K562 (cell line): Measurements from ENCODE around the gene SIRT7. TPM values are rescaled to one million over a fixed set of nuclear protein-coding genes. Genes with fewer than 3 reads are reported as not detected.

ENCODE experiments used
- ATAC-seq: fragments of 200-7000 bp; cut with Tn5 transposase; 3 replicates; pipeline ENCODE4 v1.9.1; 2020; ENCODE audit warnings: moderate library complexity
- BruUV-seq: library from RNA; stranded (reverse); fragments of 400-500 nt; replicated peaks from 2 replicates; lab custom pipeline; 2021; lab: Mats Ljungman, UMichigan
- CTCF ChIA-PET: fragments of 300-600 bp; formaldehyde crosslinking; extraction: SDS; loops from one replicate; lab custom pipeline; 2021; ENCODE audit warnings: low intra/inter-chr PET ratio; lab: Yijun Ruan, JAX
- POLR2A ChIA-PET: fragments of 300-600, 350-650 bp; sonication (Branson Sonifier 250); formaldehyde crosslinking; extraction: SDS; loops from one replicate; lab custom pipeline; 2021; ENCODE audit warnings: antibody characterized with exemption, inconsistent platforms; lab: Yijun Ruan, JAX
- DNase-seq, 4 experiments: peaks; one replicate each; pipeline versions ENCODE4 v3.0.0 to v3.0.0-alpha.2; 2011 to 2018; ENCODE audit warnings: low spot score in 3 of 4, mixed read lengths in 3 of 4; ENCODE audit errors: extremely low read depth in 1 of 4
- FAIRE-seq: peaks from 2 replicates; lab custom pipeline; 2011; peaks lifted over from hg19 to GRCh38; lab: Jason Lieb, UNC
- H2AFZ ChIP-seq: 2 replicates; pipeline ENCODE4 v1.6.0; 2011; ENCODE audit warnings: low read depth, low read length, control low read depth, inconsistent platforms
- H3K27ac ChIP-seq: fragments of 200-600 bp; 3 replicates; pipeline ENCODE4 v1.8.0; 2011; ENCODE audit warnings: low read depth, mild to moderate bottlenecking, control low read depth, inconsistent platforms, low read length, moderate library complexity, mixed read lengths; ENCODE audit errors: extremely low read depth
- H3K27me3 ChIP-seq, 2 experiments: fragments of 300-600 bp in 1 of 2; 2 replicates in 1 of 2; 3 replicates in 1 of 2; pipeline versions ENCODE4 v1.6.0 to v1.8.0; 2011; ENCODE audit warnings: inconsistent platforms in 2 of 2, low read length in 2 of 2, mild to moderate bottlenecking in 1 of 2, mixed read lengths in 1 of 2, moderate library complexity in 1 of 2; ENCODE audit not compliant: control insufficient read depth in 2 of 2, insufficient read depth in 2 of 2
- H3K36me3 ChIP-seq: fragments of 300-600 bp; 3 replicates; pipeline ENCODE4 v1.8.0; 2011; ENCODE audit warnings: mild to moderate bottlenecking, low read length, inconsistent platforms; ENCODE audit not compliant: control insufficient read depth, insufficient read depth
- H3K4me1 ChIP-seq, 2 experiments: fragments of 200-600 bp in 1 of 2; replicated peaks in 1 of 2; 2 replicates in 1 of 2; 3 replicates in 1 of 2; pipeline versions ENCODE4 v1.5.1 to v1.8.0; 2011; ENCODE audit warnings: inconsistent platforms in 2 of 2, low read length in 2 of 2, mild to moderate bottlenecking in 1 of 2, mixed read lengths in 1 of 2, moderate library complexity in 1 of 2; ENCODE audit not compliant: control insufficient read depth in 2 of 2, insufficient read depth in 2 of 2
- H3K4me2 ChIP-seq: 2 replicates; pipeline ENCODE4 v1.6.1; 2011; ENCODE audit warnings: low read length, control low read depth, inconsistent platforms, mixed read lengths; ENCODE audit not compliant: insufficient read depth
- H3K4me3 ChIP-seq: fragments of 200-600 bp; sonication (generic), shearing (Covaris generic); 2 replicates; pipeline ENCODE4 v1.5.1; 2016; ENCODE audit warnings: control low read depth, inconsistent platforms
- H3K79me2 ChIP-seq: fragments of 200-600 bp; 3 replicates; pipeline ENCODE4 v1.8.0; 2011; ENCODE audit warnings: low read length, inconsistent platforms; ENCODE audit not compliant: control insufficient read depth, insufficient read depth
- H3K9ac ChIP-seq, 2 experiments: 2 replicates each; pipeline versions ENCODE4 v1.6.0 to v1.6.1; 2011; ENCODE audit warnings: low read depth in 2 of 2, low read length in 2 of 2, control low read depth in 1 of 2, inconsistent platforms in 1 of 2, mild to moderate bottlenecking in 1 of 2, mixed read lengths in 1 of 2; ENCODE audit not compliant: insufficient read depth in 1 of 2
- H3K9me1 ChIP-seq: one replicate; pipeline ENCODE4 v1.6.0; 2011; ENCODE audit warnings: inconsistent platforms, mild to moderate bottlenecking, low read length, moderate library complexity; ENCODE audit not compliant: control insufficient read depth, insufficient read depth
- H3K9me3 ChIP-seq: replicated peaks from 2 replicates; pipeline ENCODE4 v1.5.1; 2011; ENCODE audit warnings: low read depth, low read length, inconsistent platforms; ENCODE audit not compliant: control insufficient read depth, insufficient read depth
- H4K20me1 ChIP-seq: replicated peaks from 2 replicates; pipeline ENCODE4 v1.6.1; 2011; ENCODE audit warnings: low read length, inconsistent platforms, mixed read lengths; ENCODE audit not compliant: control insufficient read depth, insufficient read depth
- ELF1 ChIP-seq: fragments of 200-800 bp; sonication (Bioruptor generic); IDR thresholded peaks from 2 replicates; pipeline ENCODE4 v1.6.1; 2016; ENCODE audit warnings: missing genetic modification characterization, missing compliant biosample characterization
- HCFC1 ChIP-seq: IDR thresholded peaks from 2 replicates; pipeline ENCODE4 v1.6.1; 2012; ENCODE audit warnings: low read depth, low read length, improper control_type of control experiment
- HEY1 ChIP-seq: fragments of 250-450 bp; sonication (Bioruptor Pico); IDR thresholded peaks from 2 replicates; pipeline ENCODE4 v1.5.0; 2020; ENCODE audit warnings: mild to moderate bottlenecking, moderate library complexity, borderline replicate concordance
- HNRNPL ChIP-seq: fragments of 200-400 bp; formaldehyde crosslinking; IDR thresholded peaks from 2 replicates; pipeline ENCODE4 v1.6.1; 2017; ENCODE audit warnings: low read depth, mild to moderate bottlenecking, low read length
- NBN ChIP-seq: fragments of 450-650 bp; IDR thresholded peaks from 2 replicates; pipeline ENCODE4 v1.6.1; 2016; ENCODE audit warnings: low read depth, mild to moderate bottlenecking
- NELFE ChIP-seq: IDR thresholded peaks from 2 replicates; pipeline ENCODE4 v1.6.1; 2011; ENCODE audit warnings: mild to moderate bottlenecking; ENCODE audit not compliant: insufficient read depth, insufficient read length
- NEUROD1 ChIP-seq: fragments of 150-350 bp; IDR thresholded peaks from 2 replicates; pipeline ENCODE4 v1.6.1; 2014; ENCODE audit warnings: borderline replicate concordance, low read length, low read depth; ENCODE audit not compliant: partially characterized antibody
- PTTG1 ChIP-seq: fragments of 450-650 bp; IDR thresholded peaks from 2 replicates; pipeline ENCODE4 v1.6.1; 2016; ENCODE audit warnings: low read depth, mild to moderate bottlenecking, missing genetic modification characterization, missing compliant biosample characterization
- SNAPC5 ChIP-seq: fragments of 250-450 bp; sonication (Bioruptor Pico); IDR thresholded peaks from 2 replicates; pipeline ENCODE4 v1.8.0; 2021; ENCODE audit warnings: moderate library complexity, mild to moderate bottlenecking, inconsistent platforms
- ZBTB33 ChIP-seq: sonication (generic); formaldehyde crosslinking; IDR thresholded peaks from 2 replicates; pipeline ENCODE4 v1.8.1; 2023; ENCODE audit warnings: mild to moderate bottlenecking, missing genetic modification reagents
- ZBTB9 ChIP-seq: fragments of 450-650 bp; formaldehyde crosslinking; IDR thresholded peaks from 2 replicates; pipeline ENCODE4 v1.4.0; 2020; ENCODE audit warnings: mild to moderate bottlenecking, moderate library complexity
- ZNF639 ChIP-seq, 2 experiments: fragments of 200-800 bp in 1 of 2; sonication (Bioruptor generic) in 1 of 2; sonication (generic) in 1 of 2; formaldehyde crosslinking in 1 of 2; IDR thresholded peaks in 1 of 2; conservative IDR thresholded peaks in 1 of 2; 2 replicates each; pipeline versions ENCODE4 v1.5.0 to v1.6.1; 2016 to 2020; ENCODE audit warnings: missing compliant biosample characterization in 1 of 2, missing genetic modification characterization in 1 of 2, missing genetic modification reagents in 1 of 2
- ZNF75A ChIP-seq: fragments of 450-650 bp; formaldehyde crosslinking; IDR thresholded peaks from 2 replicates; pipeline ENCODE4 v1.4.0; 2020; ENCODE audit warnings: mild to moderate bottlenecking
- WGBS: fragments of 100-300 bp; shearing (Covaris generic); methylation state at CpG from one replicate; pipeline ENCODE4 v1.1.6; 2016; ENCODE audit warnings: low coverage, mixed read lengths; ENCODE audit not compliant: insufficient coverage; ENCODE audit errors: missing lambda C conversion rate; 5-methylcytosine and 5-hydroxymethylcytosine counted together
- in situ Hi-C: fragments of 300-500 bp; cut with MboI; formaldehyde crosslinking; loops from 4 replicates; pipeline ENCODE4 v1.15.0; 2018; ENCODE audit warnings: inconsistent platforms, mixed read lengths
- intact Hi-C: fragments of 100-400 bp; cut with micrococcal nuclease; formaldehyde crosslinking; loops from 2 replicates; pipeline ENCODE4 v1.14.2; 2022
- polyA plus RNA-seq, 8 experiments: library from polyadenylated mRNA; depleted of rRNA in 4 of 8; stranded (reverse) in 5 of 8; unstranded in 3 of 8; fragments of >200 nt; fragmentation: Nextera tagmentation in 2 of 8; fragmentation: Illumina TruSeq in 1 of 8; extraction: Ambion mirVana in 2 of 8; extraction: Trizol in 1 of 8; gene quantifications; 2 replicates each; pipeline versions ENCODE4 v1.2.1 to v1.2.3, GENCODE V29; 2011 to 2014; ENCODE audit warnings: inconsistent platforms in 1 of 8, missing spikeins in 1 of 8
- total RNA-seq, 7 experiments: library from RNA; depleted of rRNA in 6 of 7; stranded (reverse); fragments of >200 nt in 6 of 7; fragmentation: Illumina TruSeq in 2 of 7; extraction: Trizol in 2 of 7; gene quantifications; 2 replicates each; pipeline versions ENCODE4 v1.2.1 to v1.2.3, GENCODE V29; 2011 to 2021; ENCODE audit warnings: low replicate concordance in 1 of 7

The SIRT7 gene
- total and polyA plus RNA-seq, 9 of the 15 experiments (the other 6 are each of a cell fraction or from before 2014, with no cell fraction given): 1.6 to 54.8 (median 20.3) TPM

- Histone ChIP-seq H3K27ac (peak within 1 kb of the TSS; percentile 98), H3K4me2 (peak within 1 kb of the TSS; percentile 89), H3K4me3 (peak within 1 kb of the TSS; percentile 81), H3K79me2 (peaks cover 62% of the 10 kb centered on the region), H3K27me3 (no peaks in the 10 kb centered on the region), H3K4me1 (peaks cover 42 to 95% of the 10 kb centered on the region in 2 experiments), H2AFZ (peak within 1 kb of the TSS; percentile 86), H3K9me1 (peaks cover 6% of the 10 kb centered on the region), H4K20me1 (peaks cover 14% of the 10 kb centered on the region), H3K9ac (peak within 1 kb of the TSS; percentile 93 to 95), H3K36me3 (peaks cover 6% of the 10 kb centered on the region; the same call in 1 of the 3 replicates), H3K9me3 (no peaks in the 10 kb centered on the region)
- FAIRE-seq (peak; percentile 83), DNase-seq (peak; percentile 86 to 98 (median 92)), ATAC-seq (peak; percentile 47)
- ChIA-PET CTCF (interaction anchor here (0.6 to 0.8 kb wide), 2 partner anchors 12 to 110 kb away, joined by 3 read pairs; partner anchors contain the start of gene DCXR), POLR2A (interaction anchor here (0.6 to 4.8 kb wide), 9 partner anchors 9 to 204 kb away, joined by 3 to 32 read pairs (median 3); partner anchors contain the start of gene PYCR1)
- intact Hi-C loops (no loop called here), in situ Hi-C loops (no loop called here)
- WGBS: 1% methylated on average over 34 of the region's 98 CpGs
- no TSS peak for BruUV-seq
- TF ChIP-seq ZNF639 (CRISPR knock-in tag; conservative IDR thresholded peaks at IDR 0.05 in 1 of 2, IDR thresholded peaks at IDR 0.05 in 1 of 2) (0 out of 4 replicates have a peak, but pooled peaks of 1 of the 2 experiments have one; percentile 36), ZBTB33 (CRISPR knock-in tag) (peak; percentile 86), HEY1 (CRISPR knock-in tag) (no peak), SNAPC5 (CRISPR knock-in tag) (no peak), NELFE (no peak), NBN (no peak), PTTG1 (tag) (no peak), ZBTB9 (peak; percentile 74; the same call in 1 of the 2 replicates), HCFC1 (peak; percentile 57), ZNF75A (CRISPR knock-in tag) (no peak), NEUROD1 (peak; percentile 40), HNRNPL (peak; percentile 81; the same call in 1 of the 2 replicates), ELF1 (tag) (no peak)
Observed at GRCh38 chr17:81927653-81928543, 9.9 kb upstream of the SIRT7 start, which contains the start of gene MAFG. Gene MAFG (minus strand): TSS chr17:81927735. CDS start chr17:81923185, 4,550 bp downstream.
